GM12892 (cell line): ENCODE measurements around the gene PYGM.

Source experiments
- POLR2A ChIP-seq: IDR thresholded peaks from 2 replicates; pipeline ENCODE4 v1.6.1; 2011; ENCODE audit warnings: low read depth, low read length, control low read depth
- TAF1 ChIP-seq: IDR thresholded peaks from 2 replicates; pipeline ENCODE4 v1.6.1; 2011; ENCODE audit warnings: low read depth, mild to moderate bottlenecking, control low read depth, low read length, borderline replicate concordance

DNA sequence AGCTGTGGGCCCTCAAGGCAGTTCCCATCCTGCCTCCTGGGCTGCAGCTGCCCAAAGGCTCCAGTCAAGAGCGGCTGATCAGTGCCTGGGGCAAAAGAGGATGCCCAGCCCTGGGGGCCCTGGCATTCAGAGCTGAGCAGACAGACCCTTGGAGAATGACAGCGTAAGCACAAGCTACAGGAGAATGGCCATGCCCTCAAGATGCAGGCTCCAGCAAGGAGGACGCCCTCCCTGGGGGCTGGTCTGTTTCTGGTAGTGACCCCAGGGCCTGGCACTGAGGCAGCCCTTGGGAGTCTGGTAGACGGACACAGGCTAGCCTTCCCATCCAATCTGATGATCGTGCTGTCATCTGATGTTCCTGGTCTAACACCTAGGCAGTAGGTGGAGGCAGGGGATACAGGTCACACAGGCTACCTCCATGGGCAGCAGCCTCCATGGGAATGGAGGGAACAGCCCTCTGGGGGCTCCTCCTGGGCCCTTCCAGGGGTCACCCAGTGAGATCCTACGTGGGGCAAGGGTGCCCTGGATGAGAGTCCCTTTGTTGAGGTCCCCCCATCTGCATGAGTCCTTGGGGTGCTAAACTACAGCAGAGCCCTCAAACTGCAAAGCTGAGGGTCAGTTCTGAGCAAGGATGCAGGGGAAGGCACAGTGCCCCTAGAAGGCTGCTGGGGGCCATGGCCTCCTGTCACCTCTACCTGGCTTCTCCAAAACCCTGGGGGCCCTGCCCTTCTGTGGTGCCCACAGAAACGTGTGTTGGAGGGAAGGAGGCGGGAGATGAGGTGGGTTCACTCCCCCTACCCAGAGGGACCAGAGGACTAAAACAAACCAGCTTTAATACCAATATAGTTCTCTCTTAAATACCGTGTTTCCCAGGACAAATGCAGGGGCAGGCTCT lies 28.8 kb upstream of the PYGM start:
- no peak for TF ChIP-seq TAF1
- no peak for TF ChIP-seq POLR2A
